Measurements from ENCODE around the gene TIGD6.

The TIGD6 gene

GRCh38 chr5:149944666-149945065 is 55.8 kb downstream of the TIGD6 start, which contains the start of gene PDE6A:
Gene PDE6A (minus strand): TSS chr5:149944793. CDS start chr5:149944673, 120 bp downstream.
- no peak for TF ChIP-seq CTCF (IDR thresholded peaks at IDR 0.05)

Measured in LNCAP (cell line).